ENCODE data around the gene ZP1.
"Not testable (repeated sequence)": the region's sequence is repeated elsewhere in the genome, so short reads cannot be mapped to it uniquely, and the experiment has no call there.

Gene ZP1

DNA sequence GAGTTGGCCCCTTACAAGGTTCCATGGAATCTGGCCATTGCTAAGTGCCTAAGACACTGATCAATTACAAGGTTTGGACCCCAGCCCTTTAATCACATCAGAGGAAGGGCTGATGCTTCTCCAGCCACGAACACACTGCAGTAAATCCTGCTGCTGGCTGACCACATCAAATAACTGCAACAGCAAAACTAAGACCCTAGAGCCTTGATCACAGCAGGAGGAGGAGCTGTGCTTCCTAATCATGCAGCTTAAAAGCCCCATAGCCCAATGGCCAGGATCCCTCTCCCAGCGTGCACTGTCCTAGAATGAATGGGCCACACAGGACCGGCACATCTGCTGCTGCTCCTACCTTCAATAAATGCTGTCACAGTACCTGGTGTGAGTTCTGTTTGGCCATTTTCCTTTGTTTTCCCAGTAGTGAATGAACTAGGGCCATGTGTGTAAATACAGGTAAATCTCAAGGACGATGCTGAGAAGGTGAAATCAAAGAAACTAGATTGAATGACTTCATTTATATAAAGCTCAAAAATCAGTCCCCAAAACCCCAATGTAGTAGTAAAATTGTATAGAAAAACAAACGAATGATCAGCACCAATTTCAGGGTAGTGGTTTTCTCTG, 12.7 kb downstream of the ZP1 start:
- DNase-seq: no peak

DNA sequence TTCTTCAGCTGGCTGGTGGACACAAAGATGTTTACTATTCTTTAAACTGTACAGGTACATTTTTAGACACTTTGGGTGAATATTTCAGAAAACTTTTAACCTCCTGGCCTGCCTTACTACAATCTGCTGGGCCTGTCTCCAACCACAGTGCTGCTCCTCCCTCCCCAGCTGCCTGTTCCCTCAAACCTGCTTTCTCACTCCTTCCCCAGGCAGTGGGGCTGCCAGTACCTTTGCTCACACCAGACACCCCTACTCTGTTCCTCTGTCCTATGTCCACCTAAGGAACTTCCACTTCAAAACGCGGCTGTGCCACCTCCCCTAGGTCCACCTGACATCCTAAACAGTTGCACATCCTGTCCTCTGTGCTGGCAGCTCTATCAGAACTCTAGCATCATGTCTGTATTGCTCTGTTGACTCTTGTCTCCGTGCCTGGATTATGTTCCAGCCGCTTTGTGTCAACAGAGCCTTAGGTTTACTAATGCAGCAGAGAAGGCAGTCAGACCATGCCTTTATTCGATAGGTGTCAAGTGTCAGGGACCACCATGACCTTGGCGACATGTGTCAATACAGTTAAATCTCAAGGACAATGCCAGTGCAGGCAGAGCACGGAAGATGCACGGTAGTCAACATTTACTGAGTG, 13.4 kb downstream of the ZP1 start:
- no peak for DNase-seq

DNA sequence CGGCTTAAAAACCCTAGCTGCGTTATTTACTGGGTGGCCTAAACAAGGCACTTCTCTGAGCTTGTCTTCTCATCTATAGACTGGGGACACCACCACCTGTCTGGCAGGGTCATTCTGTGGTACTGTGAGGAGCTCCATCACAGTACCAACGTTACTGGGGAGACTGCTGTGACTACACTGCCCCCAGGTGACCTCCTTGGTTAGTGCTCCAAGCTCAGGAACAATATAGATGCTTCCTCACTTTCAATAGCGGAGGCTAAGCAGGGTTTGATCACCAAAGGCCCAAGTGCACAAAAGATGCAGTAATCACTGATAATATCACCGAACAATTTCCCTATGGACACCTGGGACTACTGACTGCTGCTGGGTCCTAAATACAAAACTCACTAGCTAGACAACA, 20.2 kb downstream of the ZP1 start:
- DNase-seq: no peak

DNA sequence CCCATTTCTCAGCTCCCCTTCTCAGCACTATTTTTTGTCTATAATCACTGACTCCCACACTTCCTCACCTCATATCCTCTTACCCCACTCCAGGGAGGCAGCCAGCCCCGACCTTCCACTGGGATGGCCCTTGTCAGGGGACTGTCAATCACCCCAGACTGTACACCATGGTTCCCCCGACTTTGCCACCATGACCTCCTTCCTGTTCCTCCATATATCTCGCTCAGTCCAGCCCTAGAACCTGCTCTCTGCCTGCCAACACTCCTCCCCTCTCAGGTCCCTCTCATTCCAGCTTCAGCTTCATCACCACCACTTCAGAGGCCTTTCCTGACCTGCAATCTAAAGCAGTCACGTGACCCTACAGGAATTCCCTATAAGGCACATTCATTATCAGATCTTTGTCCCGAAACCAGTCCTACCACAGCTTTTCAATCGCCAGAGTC, 22.5 kb downstream of the ZP1 start:
- no peak for DNase-seq

DNA sequence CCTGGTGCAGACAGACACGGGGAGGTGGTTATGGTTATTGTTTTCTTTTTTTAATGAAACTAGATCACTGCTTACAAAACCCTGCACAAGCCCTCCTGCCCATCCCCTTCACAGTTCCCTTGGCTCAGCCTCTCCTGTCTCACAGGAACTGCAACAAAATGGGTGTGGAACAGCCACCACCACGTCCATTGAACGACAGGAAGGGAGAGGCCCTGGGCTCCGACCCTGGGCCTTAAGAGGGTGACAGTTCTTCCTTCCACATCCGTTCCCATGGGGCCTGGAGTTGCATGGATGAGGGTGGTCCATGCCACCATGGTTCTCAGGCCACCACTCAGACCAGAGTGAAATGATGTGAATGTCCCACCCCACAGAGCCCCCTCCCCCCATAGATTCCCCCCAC, 23.4 kb downstream of the ZP1 start:
- DNase-seq: no peak

DNA sequence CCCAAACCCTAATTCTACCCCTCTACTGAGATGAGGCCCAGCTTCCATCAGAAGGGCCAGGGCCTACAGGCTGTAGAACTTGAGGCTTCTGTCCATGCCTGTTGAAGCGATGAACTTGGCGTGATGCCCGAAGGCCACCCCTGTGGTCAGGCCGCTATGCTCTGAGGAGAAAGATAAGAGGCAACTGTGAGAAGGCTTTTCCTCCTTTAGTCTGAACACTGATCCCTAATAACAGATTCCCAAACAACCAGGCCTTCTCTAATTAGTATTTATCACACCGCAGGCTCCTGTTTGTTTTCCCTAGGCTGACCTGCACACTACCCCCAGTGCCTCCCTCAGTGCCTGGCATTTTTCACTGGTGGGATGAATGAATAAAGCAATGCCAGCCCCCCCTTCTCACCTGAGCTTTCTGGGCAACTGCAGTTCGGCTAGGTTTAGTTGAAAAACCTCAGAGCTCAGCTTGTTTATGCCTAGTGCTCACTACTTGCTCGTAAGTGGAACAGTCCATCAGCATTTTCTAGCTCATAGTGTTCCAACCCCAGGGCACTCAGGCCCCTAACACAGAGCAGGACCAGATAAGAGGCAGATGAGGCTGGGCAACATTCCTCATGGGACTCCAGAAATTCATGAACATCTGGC, 23.9 kb downstream of the ZP1 start:
- DNase-seq: no peak

DNA sequence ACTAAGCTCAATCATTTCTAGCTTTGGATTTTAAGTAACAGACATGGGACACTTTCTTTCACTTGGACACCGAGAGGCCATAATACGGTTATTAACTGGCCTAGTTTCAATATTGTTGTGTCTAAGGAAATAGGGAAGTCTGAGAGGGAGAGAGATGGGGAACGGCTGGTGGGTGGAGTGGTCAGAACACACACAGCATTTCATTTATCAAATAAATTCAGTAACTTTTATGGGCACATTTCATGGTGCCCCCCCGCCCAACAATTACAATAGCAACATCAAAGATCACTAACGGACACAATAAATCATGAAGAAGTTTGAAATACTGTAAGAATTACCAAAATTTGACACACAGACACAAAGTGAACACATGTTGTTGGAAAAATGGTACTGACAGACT, 28.3 kb downstream of the ZP1 start:
- DNase-seq: no peak

DNA sequence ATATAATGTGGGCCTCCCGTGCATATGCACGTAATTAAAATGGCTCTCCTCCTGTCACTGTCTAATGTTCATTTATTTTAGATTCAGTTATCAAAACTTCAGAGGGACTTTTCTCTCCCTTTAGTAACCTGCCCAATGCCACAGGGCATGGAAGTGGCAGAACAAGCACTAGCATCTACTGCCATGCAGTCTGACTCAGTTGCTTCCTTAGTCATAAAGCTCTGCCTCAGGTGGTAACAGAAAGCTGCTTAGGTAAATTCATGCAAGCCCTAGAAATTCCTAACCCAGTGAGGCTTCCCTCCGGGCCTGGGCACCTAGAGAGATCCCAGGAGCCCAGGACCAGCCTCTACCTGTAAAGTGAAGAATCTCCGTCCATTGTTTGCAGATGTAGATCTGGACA, 30.2 kb downstream of the ZP1 start:
- no peak for DNase-seq

DNA sequence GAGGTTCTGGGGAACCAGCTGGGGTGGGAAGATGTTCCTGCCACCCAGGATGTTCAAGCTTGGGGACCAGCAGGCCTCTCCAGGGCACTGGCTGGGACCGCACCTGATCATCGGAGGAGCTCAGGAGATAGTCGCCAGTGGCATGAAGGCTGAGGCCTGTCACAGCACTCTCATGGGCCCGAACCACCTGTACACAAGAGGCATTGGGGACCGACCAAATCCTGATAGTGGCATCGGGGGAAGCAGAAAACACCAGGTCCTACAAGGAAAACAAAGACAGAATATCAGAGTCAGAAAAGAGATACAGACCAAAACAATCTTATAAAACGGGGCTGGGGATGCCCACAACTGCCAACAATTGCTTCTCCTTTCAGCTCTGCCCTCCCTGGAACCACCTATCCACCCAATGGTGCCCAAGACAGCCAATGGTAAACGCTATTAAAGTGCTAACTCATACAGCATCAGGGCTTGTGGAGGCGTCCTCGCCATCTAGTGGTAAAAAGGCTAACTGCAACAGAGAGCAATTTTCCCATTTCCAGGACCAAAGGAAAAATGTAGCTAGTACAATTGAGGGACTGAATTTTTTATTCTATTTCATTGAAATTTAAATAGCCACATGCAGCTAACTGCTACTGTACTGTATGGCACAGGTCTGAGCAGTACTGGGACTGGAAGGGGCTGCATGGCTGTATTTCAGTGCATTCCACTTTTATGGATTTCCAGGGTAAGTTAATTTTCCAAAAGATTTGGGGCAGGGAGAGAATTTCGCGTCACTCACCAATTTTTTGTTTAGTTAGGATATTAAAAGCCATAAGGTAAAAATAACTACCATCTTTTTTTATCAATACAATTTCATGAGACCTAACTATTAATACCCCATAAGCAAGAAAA, 31.9 kb downstream of the ZP1 start:
- DNase-seq: no peak

DNA sequence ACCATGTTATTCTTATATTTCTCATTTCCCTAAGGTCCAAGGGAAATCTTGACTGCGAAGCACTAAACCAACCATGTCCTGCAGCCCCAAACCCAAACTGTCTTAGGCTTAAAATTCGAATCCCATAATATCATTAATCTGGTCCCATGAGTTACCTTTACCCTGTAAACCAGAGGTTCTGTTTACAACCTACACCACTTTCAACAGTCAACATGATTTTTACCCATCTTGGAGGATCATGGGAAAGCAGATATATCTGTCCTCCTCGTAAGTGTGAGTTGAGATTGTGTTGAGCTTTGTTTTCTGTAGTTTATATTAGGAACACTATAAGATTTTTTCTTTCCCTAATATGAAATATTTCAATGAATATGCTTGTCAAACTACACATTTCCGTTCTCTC, 32.6 kb downstream of the ZP1 start:
- DNase-seq: no peak

DNA sequence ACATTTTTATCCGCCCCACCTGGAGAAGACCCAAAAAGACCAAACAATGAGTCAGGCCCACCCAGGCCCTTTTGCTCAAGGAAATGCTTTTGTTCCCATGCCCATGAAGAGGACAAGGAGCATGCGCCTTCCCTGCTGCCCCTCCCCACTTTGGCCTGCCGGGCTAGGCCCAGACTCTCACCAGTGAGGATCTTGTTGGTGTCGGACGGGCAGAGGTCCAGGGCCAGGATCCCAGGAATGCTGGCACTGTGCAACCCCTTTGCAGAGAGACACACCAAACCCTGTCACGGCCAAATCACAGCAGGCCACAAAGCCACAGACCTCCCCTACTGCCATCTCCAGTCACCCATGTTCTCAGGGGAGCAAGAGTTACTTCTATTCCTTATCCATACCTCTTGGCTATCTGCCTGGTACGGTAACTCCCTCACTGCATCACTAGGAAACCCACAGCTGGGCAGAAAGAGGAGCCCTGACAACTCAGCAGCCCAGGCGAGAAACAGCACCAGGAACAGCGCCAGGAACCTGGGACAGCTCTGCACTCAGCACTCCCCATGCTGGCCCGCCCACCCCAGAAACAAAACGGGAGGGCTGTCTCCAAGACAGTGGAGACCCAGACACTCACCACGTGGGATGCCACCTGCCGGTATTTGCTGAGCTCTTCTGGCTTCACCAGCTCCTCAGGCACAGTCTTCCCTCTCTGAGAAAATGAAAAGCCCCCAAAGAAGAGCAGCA, 33.5 kb downstream of the ZP1 start:
- DNase-seq: no peak

DNA sequence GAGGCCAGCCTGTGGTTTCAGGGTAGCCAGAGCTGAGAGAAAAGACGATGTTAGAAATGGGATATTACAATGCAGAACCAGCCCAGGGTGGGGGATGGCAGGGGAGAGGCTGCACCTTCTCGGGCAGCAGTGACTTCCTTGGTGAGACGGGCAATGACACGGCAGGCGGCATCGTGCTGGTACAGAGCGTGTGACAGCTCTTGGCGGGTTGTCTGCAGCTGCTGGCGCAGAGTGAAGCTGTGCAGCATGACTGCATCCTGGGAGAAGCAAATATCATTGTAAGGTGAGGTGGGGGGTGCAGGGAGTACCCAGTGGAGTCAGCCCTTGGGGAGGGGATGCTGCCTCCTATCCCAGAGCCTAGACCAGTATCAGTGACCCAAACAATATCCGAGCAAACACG, 35.3 kb downstream of the ZP1 start:
- no peak for DNase-seq

DNA sequence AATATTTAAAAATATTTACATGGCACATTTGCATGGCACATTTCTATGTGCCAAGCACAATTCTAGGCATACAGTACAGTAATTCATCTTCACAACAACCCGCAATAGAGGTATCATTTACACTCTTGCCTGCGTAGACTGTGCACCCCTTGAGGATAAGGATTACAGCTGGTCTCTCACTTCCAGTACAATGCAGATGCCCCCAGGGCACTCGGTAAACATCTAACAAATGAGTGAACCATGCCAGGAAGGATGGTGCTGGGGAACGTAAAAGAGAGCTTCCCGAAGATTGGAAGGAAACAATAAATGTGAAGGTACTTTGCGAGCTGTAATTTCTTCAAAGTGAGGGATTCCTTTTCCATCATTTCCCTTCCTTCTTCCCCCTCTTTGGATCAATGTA, 37.7 kb downstream of the ZP1 start:
- no peak for DNase-seq

DNA sequence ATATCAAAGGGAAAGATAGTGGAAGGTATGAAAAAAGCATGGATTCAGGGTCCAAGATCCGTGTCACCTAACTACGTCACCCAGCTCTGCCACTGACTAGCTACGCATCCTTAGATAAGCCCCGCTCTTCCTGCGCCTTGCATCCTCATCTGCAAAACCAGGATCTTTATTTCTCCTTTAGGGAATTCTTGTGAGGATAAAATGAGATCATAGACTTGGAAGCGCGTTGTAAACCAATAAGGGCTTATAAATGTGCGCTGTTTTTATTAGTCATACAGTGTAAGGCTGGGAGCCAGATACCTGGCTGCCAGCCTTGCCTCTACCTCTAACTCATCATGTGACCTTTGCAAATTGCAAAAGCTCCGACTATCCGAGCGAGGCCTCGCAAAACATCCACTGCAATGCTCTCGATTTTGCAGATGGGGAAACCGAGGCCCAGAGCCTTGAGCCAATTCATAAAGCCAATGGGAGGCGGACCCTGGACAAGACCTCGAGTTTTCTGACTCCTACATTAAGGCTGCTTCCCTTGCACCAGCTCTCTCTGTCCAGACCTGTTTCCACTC, 38.3 kb downstream of the ZP1 start:
- no peak for DNase-seq

DNA sequence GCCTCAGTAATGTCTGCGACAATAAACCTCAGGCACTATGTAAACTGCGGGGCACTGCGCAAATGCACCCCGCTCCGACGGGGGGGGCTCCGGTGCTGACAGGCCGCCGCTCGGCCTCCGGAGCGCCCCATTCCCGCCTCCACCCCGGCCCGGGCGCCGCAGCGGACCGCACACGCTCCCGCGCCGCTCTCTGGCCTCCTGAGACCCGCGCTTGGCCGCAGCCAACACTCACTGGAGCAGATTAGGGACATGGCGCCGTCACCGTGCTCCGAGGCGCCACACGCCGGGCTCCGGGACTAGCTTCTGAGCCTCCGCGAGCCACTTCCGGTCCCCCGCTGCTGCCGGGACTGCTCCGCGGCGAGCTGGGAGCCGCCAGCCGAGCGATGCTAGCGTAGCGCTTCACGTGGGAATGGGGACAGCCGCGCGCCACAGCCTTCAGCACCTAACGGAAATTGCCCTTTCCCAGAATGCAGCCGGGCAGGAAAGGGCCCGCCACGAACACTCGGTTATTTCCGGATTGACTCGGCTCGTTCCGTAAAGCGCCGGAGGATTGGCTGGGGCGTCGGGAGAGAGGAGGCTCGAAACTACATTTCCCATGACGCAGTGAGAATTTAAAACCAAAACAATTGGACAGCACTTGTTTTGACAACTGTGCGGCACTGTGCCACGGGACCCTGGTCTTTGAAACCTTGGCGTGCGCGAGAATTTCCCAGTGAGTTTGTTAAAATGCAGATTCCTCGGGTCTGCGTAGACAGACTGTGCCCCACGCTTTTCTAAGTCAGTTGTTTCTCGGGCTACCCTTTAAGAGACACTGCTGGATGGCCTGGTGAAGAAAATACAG, 39.0 kb downstream of the ZP1 start, which contains the start of gene PRPF19:
Gene PRPF19, minus strand, starts transcription at position 454 of the 841 bp plus-strand sequence. Its CDS starts 203 bp downstream, at position 251.
- peak; percentile 87 for DNase-seq

DNA sequence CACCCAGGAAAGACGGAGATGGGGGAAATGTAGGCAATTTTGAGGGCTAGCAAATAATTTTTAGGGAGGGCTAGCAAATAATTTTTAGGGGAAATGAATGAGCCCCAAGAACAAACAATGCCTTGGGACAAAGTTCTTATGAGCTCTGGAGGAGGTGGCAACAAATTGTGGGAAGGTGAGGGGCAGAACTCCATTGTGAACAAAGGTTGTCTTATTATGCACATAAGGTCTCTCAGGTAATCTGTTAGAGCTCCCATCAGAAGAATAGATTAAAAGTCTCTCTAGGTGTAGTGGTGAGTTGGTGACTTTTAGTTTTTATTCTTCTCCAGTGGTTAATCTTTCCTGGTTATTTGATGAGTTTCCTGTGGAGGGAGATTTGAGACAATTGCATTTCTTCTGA, 41.5 kb downstream of the ZP1 start:
- no peak for DNase-seq

DNA sequence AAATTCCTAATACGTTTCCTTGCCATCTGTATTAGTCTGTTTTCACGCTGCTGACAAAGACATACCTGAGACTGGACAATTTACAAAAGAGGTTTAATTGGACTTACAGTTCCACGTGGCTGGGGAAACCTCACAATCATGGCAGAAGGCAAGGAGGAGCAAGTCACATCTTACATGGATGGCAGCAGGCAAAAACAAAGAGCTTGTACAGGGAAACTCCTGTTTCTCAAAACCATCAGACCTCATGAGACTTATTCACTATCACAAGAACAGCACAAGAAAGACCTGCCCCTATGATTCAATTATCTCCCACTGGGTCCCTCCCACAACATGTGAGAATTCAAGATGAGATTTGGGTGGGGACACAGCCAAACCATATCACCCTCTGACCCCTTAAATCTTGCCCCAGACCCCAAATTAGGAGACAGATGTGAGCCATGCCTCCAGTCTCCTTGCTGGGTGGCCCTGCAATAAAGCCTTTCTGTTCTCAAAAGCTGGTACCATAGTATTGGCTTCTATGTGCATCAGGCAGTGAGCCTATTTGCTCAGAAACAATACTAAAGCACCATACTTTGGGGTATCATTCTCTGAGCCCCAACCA, 42.4 kb downstream of the ZP1 start:
- not testable (repeated sequence) for DNase-seq

DNA sequence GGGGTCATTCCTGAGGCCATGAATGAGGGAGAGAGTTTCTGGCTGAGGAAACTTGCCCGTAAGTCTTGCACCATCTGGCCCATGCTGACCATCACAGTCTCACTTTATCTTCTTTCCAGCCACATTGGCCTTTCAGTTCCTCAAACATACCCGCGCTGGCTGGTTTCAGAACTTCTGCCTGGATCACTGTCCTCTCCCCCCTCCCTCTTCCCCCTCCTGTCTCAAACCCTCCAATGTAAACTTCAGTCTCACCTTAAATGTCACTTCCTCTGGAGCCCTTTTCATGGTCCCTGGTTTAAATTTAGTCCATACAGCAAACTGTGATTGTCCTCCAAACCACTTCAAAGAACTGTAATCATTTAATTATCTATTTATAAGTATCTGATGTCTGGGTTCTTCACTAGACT, 42.9 kb downstream of the ZP1 start:
- no peak for DNase-seq

DNA sequence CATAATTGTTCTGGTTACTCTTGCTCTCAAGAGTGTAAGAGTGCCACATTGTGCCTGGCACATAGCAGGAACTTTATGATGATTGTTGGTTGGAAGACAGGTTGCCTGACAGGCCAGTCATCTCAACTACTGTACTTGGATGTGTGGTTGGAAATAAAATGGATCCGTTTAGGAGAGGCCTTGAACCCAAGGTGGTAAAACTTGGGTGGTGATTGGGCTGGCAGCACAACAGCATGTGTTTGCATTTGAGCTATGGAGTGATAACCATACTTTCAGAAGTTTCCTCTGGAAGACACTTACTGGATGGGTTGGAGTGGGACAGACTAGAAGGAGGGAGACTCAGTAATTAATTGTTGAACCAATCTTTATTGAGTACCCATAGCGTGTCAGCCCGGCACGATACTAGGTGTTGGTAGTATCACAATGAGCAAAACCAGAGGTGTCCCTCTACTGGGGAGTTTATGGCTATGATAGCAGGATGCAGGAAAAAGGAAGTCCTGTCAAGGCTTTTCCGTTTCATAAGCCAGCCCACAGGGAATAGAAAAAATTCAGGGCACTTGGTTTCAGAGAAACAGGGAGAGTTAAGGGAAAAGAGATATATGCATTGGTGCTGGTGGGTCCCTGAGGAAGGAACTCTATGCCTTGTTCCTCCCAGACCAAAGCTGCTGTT, 43.5 kb downstream of the ZP1 start:
- no peak for DNase-seq

DNA sequence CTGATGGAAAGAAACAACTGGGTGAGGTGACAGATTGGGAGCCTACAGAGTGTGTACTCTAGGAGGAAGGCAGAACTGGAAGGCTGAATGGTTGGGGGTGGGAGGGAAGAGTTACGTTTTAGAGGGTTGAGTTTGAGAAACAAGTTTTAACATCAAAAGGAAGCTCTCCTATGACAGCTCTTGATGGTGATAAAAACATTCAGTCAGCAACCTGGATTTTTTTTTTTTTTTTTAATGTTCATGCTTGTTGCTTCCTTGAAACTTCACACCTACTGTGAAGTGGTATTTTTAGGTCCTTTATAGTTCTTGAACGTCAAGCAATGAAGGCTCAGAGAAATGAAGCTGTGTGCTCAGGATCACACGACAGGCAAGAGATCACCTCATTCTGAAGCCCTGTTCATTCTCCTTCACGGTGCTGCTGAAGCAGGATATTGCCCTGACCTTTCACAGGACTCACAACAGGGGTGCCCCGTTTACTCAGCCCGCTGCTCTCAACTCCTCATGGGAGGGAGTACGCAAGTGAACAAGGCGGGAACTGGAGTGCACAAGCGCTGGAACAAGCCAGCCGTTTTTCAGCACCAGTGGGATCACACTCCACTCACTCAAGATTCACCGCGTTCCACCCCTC, 45.0 kb downstream of the ZP1 start:
- DNase-seq: no peak

All from activated gamma-delta T cell (primary cell).